HG03159 (cell line): ENCODE data around the gene ZNF282.

ENCODE experiments used
- ATAC-seq: cut with Tn5 transposase; IDR thresholded peaks from one replicate; pipeline ENCODE4 v1.9.1; 2021; ENCODE audit warnings: mild to moderate bottlenecking, moderate library complexity; ENCODE audit not compliant: unreplicated experiment

ZNF282 gene

GRCh38 chr7:149188637-149189259, 6.6 kb upstream of the ZNF282 start:
- ATAC-seq: no peak

- no peak for ATAC-seq
These were observed 3.5 kb upstream of the ZNF282 start for GRCh38 chr7:149191851-149192250.

GRCh38 chr7:149194799-149195179, 557 bp upstream of the ZNF282 start:
- no peak for ATAC-seq

GRCh38 chr7:149196151-149196704, 882 bp downstream of the ZNF282 start:
- ATAC-seq: peak; percentile 13

GRCh38 chr7:149196705-149197171, 1.4 kb downstream of the ZNF282 start:
- peak; percentile 13 for ATAC-seq

GRCh38 chr7:149197675-149198074, 2.3 kb downstream of the ZNF282 start:
- ATAC-seq: no peak

GRCh38 chr7:149198161-149198816, 2.9 kb downstream of the ZNF282 start:
- ATAC-seq: no peak

- no peak for ATAC-seq
These were observed 4.1 kb downstream of the ZNF282 start for GRCh38 chr7:149199234-149199995.

- no peak for ATAC-seq
These were observed 7.5 kb downstream of the ZNF282 start for GRCh38 chr7:149202831-149203231.

- ATAC-seq: no peak
These were observed 10.5 kb downstream of the ZNF282 start for GRCh38 chr7:149205690-149206381.

- ATAC-seq: no peak
These were observed 12.1 kb downstream of the ZNF282 start for GRCh38 chr7:149207324-149208035.

- ATAC-seq: no peak
These were observed 14.3 kb downstream of the ZNF282 start for GRCh38 chr7:149209518-149210269.

GRCh38 chr7:149210551-149210950, 15.2 kb downstream of the ZNF282 start:
- no peak for ATAC-seq

GRCh38 chr7:149214020-149214720, 18.8 kb downstream of the ZNF282 start:
- no peak for ATAC-seq

GRCh38 chr7:149216402-149216801, 21.1 kb downstream of the ZNF282 start:
- ATAC-seq: no peak

GRCh38 chr7:149217570-149217969, 22.2 kb downstream of the ZNF282 start:
- no peak for ATAC-seq

- no peak for ATAC-seq
These were observed 23.4 kb downstream of the ZNF282 start for GRCh38 chr7:149218469-149219420.

GRCh38 chr7:149220534-149220933, 25.2 kb downstream of the ZNF282 start:
- ATAC-seq: no peak
